WTC11 (cell line): ENCODE data around the gene DCTN1. TPM values are rescaled to one million over a fixed set of nuclear protein-coding genes. Genes with fewer than 3 reads are reported as not detected.

Experiments used
- ATAC-seq: fragments of 200-7000 bp; cut with Tn5 transposase; 2 replicates; pipeline ENCODE4 v1.10.0; 2021; ENCODE audit warnings: mild to moderate bottlenecking, moderate library complexity
- CTCF ChIA-PET: fragments of 300-600 bp; sonication (Branson Sonifier 250); formaldehyde crosslinking; loops from one replicate; lab custom pipeline; 2021; ENCODE audit warnings: antibody characterized with exemption; lab: Charles Lee
- POLR2A ChIA-PET: fragments of 350-600 bp; sonication (Branson Sonifier 250); formaldehyde crosslinking; loops from one replicate; lab custom pipeline; 2021; ENCODE audit warnings: antibody characterized with exemption; lab: Charles Lee
- DNase-seq: peaks from one replicate; pipeline ENCODE4 v3.0.0; 2021; ENCODE audit warnings: low spot score
- H3K27ac Mint-ChIP-seq: 2 replicates; pipeline ENCODE4 v1.8.0; 2021; ENCODE audit warnings: mixed read lengths
- H3K27me3 Mint-ChIP-seq: 2 replicates; pipeline ENCODE4 v1.8.0; 2021; ENCODE audit warnings: low read depth, mild to moderate bottlenecking, moderate library complexity, mixed read lengths
- H3K36me3 Mint-ChIP-seq: 2 replicates; pipeline ENCODE4 v1.8.0; 2021; ENCODE audit warnings: mixed read lengths
- H3K4me1 Mint-ChIP-seq: 2 replicates; pipeline ENCODE4 v1.8.0; 2022; ENCODE audit warnings: mixed read lengths
- H3K4me3 Mint-ChIP-seq: 2 replicates; pipeline ENCODE4 v1.8.0; 2021; ENCODE audit warnings: mild to moderate bottlenecking, moderate library complexity, mixed read lengths
- H3K9me3 Mint-ChIP-seq: 2 replicates; pipeline ENCODE4 v1.8.0; 2021; ENCODE audit warnings: mixed read lengths
- AR ChIP-seq: fragments of 250-450 bp; sonication (Bioruptor Pico); IDR thresholded peaks from 2 replicates; pipeline ENCODE4 v1.9.0; 2021; ENCODE audit warnings: mild to moderate bottlenecking
- ATF6 ChIP-seq: sonication (generic); formaldehyde crosslinking; IDR thresholded peaks from 2 replicates; pipeline ENCODE4 v1.8.1; 2023; ENCODE audit warnings: mild to moderate bottlenecking, missing genetic modification reagents
- ERG ChIP-seq: fragments of 250-450 bp; sonication (Bioruptor Pico); IDR thresholded peaks from 2 replicates; pipeline ENCODE4 v1.8.0; 2021; ENCODE audit warnings: mild to moderate bottlenecking
- GRHL2 ChIP-seq: fragments of 250-450 bp; sonication (Bioruptor Pico); IDR thresholded peaks from 2 replicates; pipeline ENCODE4 v1.8.0; 2022; ENCODE audit warnings: mild to moderate bottlenecking, moderate library complexity; ENCODE audit not compliant: insufficient replicate concordance, severe bottlenecking
- HMGXB4 ChIP-seq: sonication (generic); formaldehyde crosslinking; IDR thresholded peaks from 2 replicates; pipeline ENCODE4 v1.8.1; 2023; ENCODE audit warnings: mild to moderate bottlenecking, moderate library complexity, missing genetic modification reagents
- RELA ChIP-seq: sonication (generic); formaldehyde crosslinking; IDR thresholded peaks from 2 replicates; pipeline ENCODE4 v1.8.1; 2022; ENCODE audit warnings: missing genetic modification reagents, mild to moderate bottlenecking, borderline replicate concordance
- SMAD4 ChIP-seq: sonication (generic); formaldehyde crosslinking; IDR thresholded peaks from 2 replicates; pipeline ENCODE4 v1.8.0; 2022; ENCODE audit warnings: mild to moderate bottlenecking, missing genetic modification reagents
- TEAD1 ChIP-seq: sonication (generic); formaldehyde crosslinking; IDR thresholded peaks from 2 replicates; pipeline ENCODE4 v1.8.0; 2022; ENCODE audit warnings: mild to moderate bottlenecking, missing genetic modification reagents
- TP53 ChIP-seq: sonication (generic); formaldehyde crosslinking; IDR thresholded peaks from 2 replicates; pipeline ENCODE4 v1.8.1; 2023; ENCODE audit warnings: mild to moderate bottlenecking, missing genetic modification reagents
- ZNF532 ChIP-seq: fragments of 250-450 bp; sonication (Bioruptor Pico); IDR thresholded peaks from 2 replicates; pipeline ENCODE4 v1.9.0; 2021; ENCODE audit warnings: mild to moderate bottlenecking, borderline replicate concordance
- ZNF671 ChIP-seq: fragments of 250-450 bp; sonication (Bioruptor Pico); IDR thresholded peaks from 2 replicates; pipeline ENCODE4 v1.8.0; 2021; ENCODE audit warnings: mild to moderate bottlenecking
- total RNA-seq: library from RNA; stranded (reverse); gene quantifications from 3 replicates; pipeline ENCODE4 v1.2.3, GENCODE V29; 2021

The DCTN1 gene
- total RNA-seq, 1 experiment from 2014 or later: 179 TPM

GRCh38 chr2:74327627-74328026 is 52.5 kb downstream of the DCTN1 start:
- ChIA-PET POLR2A (interaction anchor here (0.5 kb wide), 1 partner anchor 124 kb away, joined by 3 read pairs; no protein-coding TSS in a partner anchor), CTCF (no interaction called here)
- Mint-ChIP-seq H3K36me3 (no peaks in the 10 kb centered on the region), H3K27ac (no peak overlapping the region), H3K4me3 (no peak overlapping the region), H3K27me3 (peaks cover 3% of the 10 kb centered on the region), H3K4me1 (peaks cover 4% of the 10 kb centered on the region; the same call in 1 of the 2 replicates), H3K9me3 (no peaks in the 10 kb centered on the region)
- no peak for DNase-seq
- no peak for TF ChIP-seq RELA (CRISPR knock-in tag)
- no peak for ATAC-seq

- TF ChIP-seq GRHL2 (CRISPR knock-in tag): no peak
- no peak for TF ChIP-seq AR (CRISPR knock-in tag)
- no peaks in the 10 kb centered on the region for H3K36me3 Mint-ChIP-seq
- peaks cover 4% of the 10 kb centered on the region; the same call in 1 of the 2 replicates for H3K4me1 Mint-ChIP-seq
- ATAC-seq: no peak
- CTCF ChIA-PET: interaction anchor here (1.0 to 4.2 kb wide), 2 partner anchors 7 to 64 kb away, joined by 3 to 63 read pairs; no protein-coding TSS in a partner anchor
- DNase-seq: no peak
- peaks cover 3% of the 10 kb centered on the region for H3K27me3 Mint-ChIP-seq
- no peak overlapping the region for H3K4me3 Mint-ChIP-seq
- no peak overlapping the region for H3K27ac Mint-ChIP-seq
- POLR2A ChIA-PET: interaction anchor here (0.5 kb wide), 1 partner anchor 125 kb away, joined by 3 read pairs; no protein-coding TSS in a partner anchor
- no peaks in the 10 kb centered on the region for H3K9me3 Mint-ChIP-seq
These were observed 52.9 kb downstream of the DCTN1 start for GRCh38 chr2:74327199-74327598.

GRCh38 chr2:74325815-74326214 is 54.3 kb downstream of the DCTN1 start:
- H3K4me1 Mint-ChIP-seq: peaks cover 4% of the 10 kb centered on the region; the same call in 1 of the 2 replicates
- POLR2A ChIA-PET: no interaction called here
- H3K36me3 Mint-ChIP-seq: no peaks in the 10 kb centered on the region
- H3K27me3 Mint-ChIP-seq: no peaks in the 10 kb centered on the region; the same call in 1 of the 2 replicates
- no peak overlapping the region for H3K4me3 Mint-ChIP-seq
- CTCF ChIA-PET: interaction anchor here (4.2 kb wide), 1 partner anchor 9 kb away, joined by 63 read pairs; no protein-coding TSS in a partner anchor
- no peak overlapping the region for H3K27ac Mint-ChIP-seq
- TF ChIP-seq ZNF671 (CRISPR knock-in tag) (no peak), ERG (CRISPR knock-in tag) (no peak), TEAD1 (CRISPR knock-in tag) (no peak), GRHL2 (CRISPR knock-in tag) (no peak), AR (CRISPR knock-in tag) (no peak), ZNF532 (no peak), HMGXB4 (CRISPR knock-in tag) (no peak), ATF6 (CRISPR knock-in tag) (no peak), SMAD4 (CRISPR knock-in tag) (no peak), TP53 (no peak)
- TF ChIP-seq, all 79 proteins: peak for 0
- no peak for DNase-seq
- no peak for ATAC-seq
- H3K9me3 Mint-ChIP-seq: no peaks in the 10 kb centered on the region
